Measurements from ENCODE around the gene SPARCL1.

The SPARCL1 gene

GRCh38 chr4:87565746-87566145 lies 36.6 kb upstream of the SPARCL1 start:
- H3K27ac ChIP-seq, result peak overlapping the region; percentile 62
- no peak for TF ChIP-seq CTCF (conservative IDR thresholded peaks at IDR 0.05)

GRCh38 chr4:87560802-87561201 lies 31.6 kb upstream of the SPARCL1 start:
- peak overlapping the region; percentile 65; the same call in 1 of the 2 replicates for H3K27ac ChIP-seq
- no peak for TF ChIP-seq CTCF (conservative IDR thresholded peaks at IDR 0.05)

- peak overlapping the region; percentile 65 for H3K27ac ChIP-seq
- no peak for TF ChIP-seq CTCF (conservative IDR thresholded peaks at IDR 0.05)
These were observed 30.1 kb upstream of the SPARCL1 start for GRCh38 chr4:87559090-87559837.

- peak overlapping the region; percentile 21 for H3K27ac ChIP-seq
- no peak for TF ChIP-seq CTCF (conservative IDR thresholded peaks at IDR 0.05)
These were observed 28.2 kb upstream of the SPARCL1 start for GRCh38 chr4:87557348-87557747.

- no peak overlapping the region for H3K27ac ChIP-seq
- TF ChIP-seq CTCF (conservative IDR thresholded peaks at IDR 0.05), result no peak
These were observed 26.8 kb upstream of the SPARCL1 start for GRCh38 chr4:87555773-87556619.

GRCh38 chr4:87553182-87553581 lies 24.0 kb upstream of the SPARCL1 start:
- H3K27ac ChIP-seq, result no peak overlapping the region
- TF ChIP-seq CTCF (conservative IDR thresholded peaks at IDR 0.05), result no peak

- TF ChIP-seq CTCF (conservative IDR thresholded peaks at IDR 0.05), result no peak
- H3K27ac ChIP-seq, result no peak overlapping the region
These were observed 22.2 kb upstream of the SPARCL1 start for GRCh38 chr4:87551361-87551760.

Data from VCaP (cell line).